K562 (cell line): ENCODE data around the gene NXPH4. TPM values are rescaled to one million over a fixed set of nuclear protein-coding genes. Genes with fewer than 3 reads are reported as not detected.

Experiments
- ATAC-seq: fragments of 200-7000 bp; cut with Tn5 transposase; 3 replicates; pipeline ENCODE4 v1.9.1; 2020; ENCODE audit warnings: moderate library complexity
- BruUV-seq: library from RNA; stranded (reverse); fragments of 400-500 nt; replicated peaks from 2 replicates; lab custom pipeline; 2021; lab: Mats Ljungman, UMichigan
- CTCF ChIA-PET: fragments of 300-600 bp; formaldehyde crosslinking; extraction: SDS; loops from one replicate; lab custom pipeline; 2021; ENCODE audit warnings: low intra/inter-chr PET ratio; lab: Yijun Ruan, JAX
- POLR2A ChIA-PET: fragments of 300-600, 350-650 bp; sonication (Branson Sonifier 250); formaldehyde crosslinking; extraction: SDS; loops from one replicate; lab custom pipeline; 2021; ENCODE audit warnings: antibody characterized with exemption, inconsistent platforms; lab: Yijun Ruan, JAX
- DNase-seq, 4 experiments: peaks; one replicate each; pipeline versions ENCODE4 v3.0.0 to v3.0.0-alpha.2; 2011 to 2018; ENCODE audit warnings: low spot score in 3 of 4, mixed read lengths in 3 of 4; ENCODE audit errors: extremely low read depth in 1 of 4
- FAIRE-seq: peaks from 2 replicates; lab custom pipeline; 2011; peaks lifted over from hg19 to GRCh38; lab: Jason Lieb, UNC
- H2AFZ ChIP-seq: 2 replicates; pipeline ENCODE4 v1.6.0; 2011; ENCODE audit warnings: low read depth, low read length, control low read depth, inconsistent platforms
- H3K27ac ChIP-seq: fragments of 200-600 bp; 3 replicates; pipeline ENCODE4 v1.8.0; 2011; ENCODE audit warnings: low read depth, mild to moderate bottlenecking, control low read depth, inconsistent platforms, low read length, moderate library complexity, mixed read lengths; ENCODE audit errors: extremely low read depth
- H3K27me3 ChIP-seq, 2 experiments: fragments of 300-600 bp in 1 of 2; 2 replicates in 1 of 2; 3 replicates in 1 of 2; pipeline versions ENCODE4 v1.6.0 to v1.8.0; 2011; ENCODE audit warnings: inconsistent platforms in 2 of 2, low read length in 2 of 2, mild to moderate bottlenecking in 1 of 2, mixed read lengths in 1 of 2, moderate library complexity in 1 of 2; ENCODE audit not compliant: control insufficient read depth in 2 of 2, insufficient read depth in 2 of 2
- H3K36me3 ChIP-seq: fragments of 300-600 bp; 3 replicates; pipeline ENCODE4 v1.8.0; 2011; ENCODE audit warnings: mild to moderate bottlenecking, low read length, inconsistent platforms; ENCODE audit not compliant: control insufficient read depth, insufficient read depth
- H3K4me1 ChIP-seq, 2 experiments: fragments of 200-600 bp in 1 of 2; replicated peaks in 1 of 2; 2 replicates in 1 of 2; 3 replicates in 1 of 2; pipeline versions ENCODE4 v1.5.1 to v1.8.0; 2011; ENCODE audit warnings: inconsistent platforms in 2 of 2, low read length in 2 of 2, mild to moderate bottlenecking in 1 of 2, mixed read lengths in 1 of 2, moderate library complexity in 1 of 2; ENCODE audit not compliant: control insufficient read depth in 2 of 2, insufficient read depth in 2 of 2
- H3K4me2 ChIP-seq: 2 replicates; pipeline ENCODE4 v1.6.1; 2011; ENCODE audit warnings: low read length, control low read depth, inconsistent platforms, mixed read lengths; ENCODE audit not compliant: insufficient read depth
- H3K4me3 ChIP-seq: fragments of 200-600 bp; sonication (generic), shearing (Covaris generic); 2 replicates; pipeline ENCODE4 v1.5.1; 2016; ENCODE audit warnings: control low read depth, inconsistent platforms
- H3K79me2 ChIP-seq: fragments of 200-600 bp; 3 replicates; pipeline ENCODE4 v1.8.0; 2011; ENCODE audit warnings: low read length, inconsistent platforms; ENCODE audit not compliant: control insufficient read depth, insufficient read depth
- H3K9ac ChIP-seq, 2 experiments: 2 replicates each; pipeline versions ENCODE4 v1.6.0 to v1.6.1; 2011; ENCODE audit warnings: low read depth in 2 of 2, low read length in 2 of 2, control low read depth in 1 of 2, inconsistent platforms in 1 of 2, mild to moderate bottlenecking in 1 of 2, mixed read lengths in 1 of 2; ENCODE audit not compliant: insufficient read depth in 1 of 2
- H3K9me1 ChIP-seq: one replicate; pipeline ENCODE4 v1.6.0; 2011; ENCODE audit warnings: inconsistent platforms, mild to moderate bottlenecking, low read length, moderate library complexity; ENCODE audit not compliant: control insufficient read depth, insufficient read depth
- H3K9me3 ChIP-seq: replicated peaks from 2 replicates; pipeline ENCODE4 v1.5.1; 2011; ENCODE audit warnings: low read depth, low read length, inconsistent platforms; ENCODE audit not compliant: control insufficient read depth, insufficient read depth
- H4K20me1 ChIP-seq: replicated peaks from 2 replicates; pipeline ENCODE4 v1.6.1; 2011; ENCODE audit warnings: low read length, inconsistent platforms, mixed read lengths; ENCODE audit not compliant: control insufficient read depth, insufficient read depth
- ARID2 ChIP-seq: fragments of 450-650 bp; IDR thresholded peaks from 2 replicates; pipeline ENCODE4 v1.6.1; 2017; ENCODE audit warnings: antibody characterized with exemption, mild to moderate bottlenecking
- ELK3 ChIP-seq: fragments of 450-650 bp; formaldehyde crosslinking; IDR thresholded peaks from 2 replicates; pipeline ENCODE4 v1.4.0; 2020; ENCODE audit warnings: mild to moderate bottlenecking
- MAX ChIP-seq: sonication (generic); formaldehyde crosslinking; IDR thresholded peaks from 2 replicates; pipeline ENCODE4 v1.9.0; 2022; ENCODE audit warnings: mild to moderate bottlenecking, missing genetic modification reagents
- WGBS: fragments of 100-300 bp; shearing (Covaris generic); methylation state at CpG from one replicate; pipeline ENCODE4 v1.1.6; 2016; ENCODE audit warnings: low coverage, mixed read lengths; ENCODE audit not compliant: insufficient coverage; ENCODE audit errors: missing lambda C conversion rate; 5-methylcytosine and 5-hydroxymethylcytosine counted together
- in situ Hi-C: fragments of 300-500 bp; cut with MboI; formaldehyde crosslinking; loops from 4 replicates; pipeline ENCODE4 v1.15.0; 2018; ENCODE audit warnings: inconsistent platforms, mixed read lengths
- intact Hi-C: fragments of 100-400 bp; cut with micrococcal nuclease; formaldehyde crosslinking; loops from 2 replicates; pipeline ENCODE4 v1.14.2; 2022
- polyA plus RNA-seq, 8 experiments: library from polyadenylated mRNA; depleted of rRNA in 4 of 8; stranded (reverse) in 5 of 8; unstranded in 3 of 8; fragments of >200 nt; fragmentation: Nextera tagmentation in 2 of 8; fragmentation: Illumina TruSeq in 1 of 8; extraction: Ambion mirVana in 2 of 8; extraction: Trizol in 1 of 8; gene quantifications; 2 replicates each; pipeline versions ENCODE4 v1.2.1 to v1.2.3, GENCODE V29; 2011 to 2014; ENCODE audit warnings: inconsistent platforms in 1 of 8, missing spikeins in 1 of 8
- total RNA-seq, 7 experiments: library from RNA; depleted of rRNA in 6 of 7; stranded (reverse); fragments of >200 nt in 6 of 7; fragmentation: Illumina TruSeq in 2 of 7; extraction: Trizol in 2 of 7; gene quantifications; 2 replicates each; pipeline versions ENCODE4 v1.2.1 to v1.2.3, GENCODE V29; 2011 to 2021; ENCODE audit warnings: low replicate concordance in 1 of 7

The NXPH4 gene
- total and polyA plus RNA-seq, 9 of the 15 experiments (the other 6 are each of a cell fraction or from before 2014, with no cell fraction given), result 0.49 to 2.7 (median 1.1) TPM; not detected in 4

DNA sequence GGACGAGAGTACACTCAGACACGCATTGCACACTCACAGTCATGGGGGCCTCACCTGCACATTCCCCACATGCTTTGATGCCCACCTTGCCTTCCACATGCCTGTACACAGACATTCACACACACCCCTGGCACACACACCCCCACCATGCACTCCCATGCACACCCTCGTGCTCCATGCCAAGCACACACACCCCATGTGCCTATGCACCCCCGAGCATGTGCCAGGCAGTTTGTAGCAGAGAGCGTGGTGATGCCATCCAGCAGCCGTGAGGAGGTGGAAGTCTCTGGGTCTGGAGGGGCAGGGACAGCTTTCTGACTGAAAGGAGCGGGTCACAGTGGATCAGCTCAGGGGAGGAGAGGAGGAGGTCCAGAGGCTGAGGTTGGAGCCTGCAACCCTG, 10.7 kb upstream of the NXPH4 start:
- Histone ChIP-seq H3K4me1 (peaks cover 0 to 42% of the 10 kb centered on the region in 2 experiments; a peak in 2 of 5 replicates), H3K9ac (0 out of 4 replicates have a peak overlapping the region, but pooled peaks of 1 of the 2 experiments have one; percentile 31), H3K36me3 (no peaks in the 10 kb centered on the region), H4K20me1 (peaks cover 13% of the 10 kb centered on the region), H3K27ac (no peak overlapping the region; the same call in 2 of the 3 replicates), H2AFZ (no peak overlapping the region), H3K9me1 (peaks cover 2% of the 10 kb centered on the region), H3K9me3 (no peaks in the 10 kb centered on the region), H3K4me3 (no peak overlapping the region), H3K27me3 (peaks cover 42 to 89% of the 10 kb centered on the region in 2 experiments; a peak in 4 of 5 replicates), H3K79me2 (no peaks in the 10 kb centered on the region), H3K4me2 (no peak overlapping the region)
- TF ChIP-seq MAX (CRISPR knock-in tag) (peak; percentile 38; the same call in 1 of the 2 replicates), ELK3 (CRISPR knock-in tag) (no peak), ARID2 (no peak)
- 1% methylated on average over 6 of the region's 7 CpGs for WGBS
- intact Hi-C loops, result no loop called here
- FAIRE-seq (no peak), DNase-seq (no peak), ATAC-seq (no peak)
- POLR2A ChIA-PET, result interaction anchor here (0.6 to 1.6 kb wide), 4 partner anchors 16 to 65 kb away, joined by 3 to 6 read pairs (median 4); no protein-coding TSS in a partner anchor
- no TSS peak for BruUV-seq
- CTCF ChIA-PET, result interaction anchor here (0.6 kb wide), 1 partner anchor 34 kb away, joined by 3 read pairs; no protein-coding TSS in a partner anchor
- in situ Hi-C loops, result loop anchor here (5.0 kb wide), 1 partner anchor 36 kb away; no protein-coding TSS in a partner anchor
